Measurements from ENCODE around the gene C15orf62. TPM values are rescaled to one million over a fixed set of nuclear protein-coding genes. Genes with fewer than 3 reads are reported as not detected.
A peak's percentile ranks its signal among the peaks of the same experiment; 100 is the strongest.

C15orf62 gene
- total RNA-seq, 1 donor from 2014 or later: 0.30 TPM

DNA sequence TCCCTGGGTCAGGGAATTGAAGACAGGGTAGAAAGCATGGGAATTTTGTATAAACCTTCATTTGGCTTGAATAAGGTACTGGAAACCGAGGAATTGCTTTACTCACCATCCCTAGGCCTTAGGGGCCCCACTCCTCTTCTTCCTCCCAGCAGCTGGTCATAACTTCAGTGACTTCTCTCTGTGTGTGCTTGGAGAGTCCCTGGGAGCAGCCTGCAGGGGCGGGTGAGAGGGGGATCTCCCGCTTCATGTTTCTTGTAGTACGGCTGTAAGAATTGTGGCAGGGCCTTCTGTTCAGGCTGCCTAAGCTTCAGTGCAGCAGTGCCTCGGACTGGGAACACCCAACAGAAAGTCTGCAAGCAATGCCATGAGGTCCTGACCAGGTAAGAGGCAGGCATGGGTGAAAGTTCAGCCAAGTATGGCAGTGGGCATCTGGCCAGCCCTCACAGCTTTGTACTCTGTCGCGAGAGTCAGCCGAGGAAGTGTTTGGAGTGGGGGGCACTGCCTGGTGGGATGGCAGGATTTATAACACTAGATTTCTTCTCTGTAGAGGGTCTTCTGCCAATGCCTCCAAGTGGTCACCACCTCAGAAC, 39.2 kb downstream of the C15orf62 start:
- intact Hi-C loops (cut with micrococcal nuclease): no loop called here
- Histone ChIP-seq H3K36me3 (peaks cover 37% of the 10 kb centered on the region), H3K27ac (replicated peaks) (no peak overlapping the region), H3K4me3 (peak overlapping the region; percentile 99), H3K4me1 (peaks cover 42% of the 10 kb centered on the region), H3K9me3 (replicated peaks) (no peaks in the 10 kb centered on the region), H3K27me3 (ENCODE audit: low read depth) (no peaks in the 10 kb centered on the region)
- DNase-seq: no peak
- TF ChIP-seq, protein P1, sequence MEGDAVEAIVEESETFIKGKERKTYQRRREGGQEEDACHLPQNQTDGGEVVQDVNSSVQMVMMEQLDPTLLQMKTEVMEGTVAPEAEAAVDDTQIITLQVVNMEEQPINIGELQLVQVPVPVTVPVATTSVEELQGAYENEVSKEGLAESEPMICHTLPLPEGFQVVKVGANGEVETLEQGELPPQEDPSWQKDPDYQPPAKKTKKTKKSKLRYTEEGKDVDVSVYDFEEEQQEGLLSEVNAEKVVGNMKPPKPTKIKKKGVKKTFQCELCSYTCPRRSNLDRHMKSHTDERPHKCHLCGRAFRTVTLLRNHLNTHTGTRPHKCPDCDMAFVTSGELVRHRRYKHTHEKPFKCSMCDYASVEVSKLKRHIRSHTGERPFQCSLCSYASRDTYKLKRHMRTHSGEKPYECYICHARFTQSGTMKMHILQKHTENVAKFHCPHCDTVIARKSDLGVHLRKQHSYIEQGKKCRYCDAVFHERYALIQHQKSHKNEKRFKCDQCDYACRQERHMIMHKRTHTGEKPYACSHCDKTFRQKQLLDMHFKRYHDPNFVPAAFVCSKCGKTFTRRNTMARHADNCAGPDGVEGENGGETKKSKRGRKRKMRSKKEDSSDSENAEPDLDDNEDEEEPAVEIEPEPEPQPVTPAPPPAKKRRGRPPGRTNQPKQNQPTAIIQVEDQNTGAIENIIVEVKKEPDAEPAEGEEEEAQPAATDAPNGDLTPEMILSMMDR (IDR thresholded peaks at IDR 0.05; ENCODE audit: borderline replicate concordance): no peak

- no peak overlapping the region for H3K27ac ChIP-seq (replicated peaks)
- H3K27me3 ChIP-seq (ENCODE audit: low read depth): no peaks in the 10 kb centered on the region
- no peaks in the 10 kb centered on the region for H3K9me3 ChIP-seq (replicated peaks)
- intact Hi-C loops (cut with micrococcal nuclease): no loop called here
- DNase-seq: no peak
- no peak overlapping the region for H3K4me3 ChIP-seq
- H3K36me3 ChIP-seq: peaks cover 44% of the 10 kb centered on the region
- TF ChIP-seq, protein P1 (IDR thresholded peaks at IDR 0.05; ENCODE audit: borderline replicate concordance): no peak
- peaks cover 22% of the 10 kb centered on the region for H3K4me1 ChIP-seq
Observed at GRCh38 chr15:40812721-40813425, 43.1 kb downstream of the C15orf62 start.

GRCh38 chr15:40815042-40815698, 45.4 kb downstream of the C15orf62 start:
- Histone ChIP-seq H3K36me3 (peaks cover 40% of the 10 kb centered on the region), H3K4me3 (no peak overlapping the region), H3K9me3 (replicated peaks) (no peaks in the 10 kb centered on the region), H3K27me3 (ENCODE audit: low read depth) (no peaks in the 10 kb centered on the region), H3K27ac (replicated peaks) (no peak overlapping the region), H3K4me1 (peaks cover 10% of the 10 kb centered on the region)
- DNase-seq: no peak
- TF ChIP-seq, protein P1 (IDR thresholded peaks at IDR 0.05; ENCODE audit: borderline replicate concordance): no peak
- intact Hi-C loops (cut with micrococcal nuclease): no loop called here

DNA sequence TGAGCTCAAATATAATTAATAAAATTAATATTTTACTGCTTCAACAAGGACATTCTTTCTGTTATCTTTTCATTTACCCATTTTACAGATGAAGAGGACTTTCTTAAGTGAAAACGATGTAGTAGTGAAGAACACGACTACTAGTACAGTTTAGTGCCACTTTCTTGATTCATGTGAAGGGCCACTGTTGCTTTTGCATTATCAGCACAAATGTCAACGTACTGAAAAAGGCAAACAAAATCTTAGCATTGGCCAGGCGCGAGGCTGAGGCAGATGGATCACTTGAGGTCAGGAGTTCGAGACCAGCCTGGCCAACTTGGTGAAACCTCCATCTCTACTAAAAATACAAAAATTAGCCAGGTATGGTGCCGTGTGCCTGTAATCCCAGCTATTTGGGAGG, 49.3 kb downstream of the C15orf62 start:
- intact Hi-C loops (cut with micrococcal nuclease): no loop called here
- Histone ChIP-seq H3K4me3 (no peak overlapping the region), H3K4me1 (peaks cover 10% of the 10 kb centered on the region), H3K9me3 (replicated peaks) (no peaks in the 10 kb centered on the region), H3K27ac (replicated peaks) (no peak overlapping the region), H3K27me3 (ENCODE audit: low read depth) (no peaks in the 10 kb centered on the region), H3K36me3 (peaks cover 5% of the 10 kb centered on the region)
- TF ChIP-seq, protein P1 (IDR thresholded peaks at IDR 0.05; ENCODE audit: borderline replicate concordance): no peak
- no peak for DNase-seq

DNA sequence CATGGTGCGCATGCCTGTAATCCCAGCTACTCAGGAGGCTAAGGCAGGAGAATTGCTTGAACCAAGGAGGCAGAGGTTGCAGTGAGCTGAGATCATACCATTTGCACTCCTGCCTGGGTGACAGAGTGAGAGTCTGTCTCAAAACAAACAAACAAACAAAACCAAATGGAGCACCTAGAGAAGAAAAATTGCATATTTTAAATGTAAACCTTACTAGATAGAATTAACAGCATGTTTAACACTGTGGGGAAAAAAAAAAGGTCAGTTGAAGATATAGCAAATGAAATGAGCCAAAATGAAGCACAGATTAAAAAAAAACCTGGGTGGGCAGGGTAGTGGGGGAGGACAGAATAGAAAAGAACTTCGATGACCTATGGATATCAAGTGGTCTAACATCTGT, 51.4 kb downstream of the C15orf62 start:
- DNase-seq: no peak
- TF ChIP-seq, protein P1 (IDR thresholded peaks at IDR 0.05; ENCODE audit: borderline replicate concordance): no peak
- H3K4me3 ChIP-seq: no peak overlapping the region
- no peaks in the 10 kb centered on the region for H3K9me3 ChIP-seq (replicated peaks)
- no peaks in the 10 kb centered on the region for H3K36me3 ChIP-seq
- H3K27ac ChIP-seq (replicated peaks): no peak overlapping the region
- H3K27me3 ChIP-seq (ENCODE audit: low read depth): no peaks in the 10 kb centered on the region
- peaks cover 3% of the 10 kb centered on the region for H3K4me1 ChIP-seq
- intact Hi-C loops (cut with micrococcal nuclease): no loop called here

Other genes starting within 250 kb of the C15orf62 start
- gene CCDC32, start 204.9 kb upstream of the C15orf62 start, total RNA-seq: 24.1 TPM
- gene RPUSD2, start 200.7 kb upstream of the C15orf62 start, total RNA-seq: 12.0 TPM
- gene KNL1, start 175.7 kb upstream of the C15orf62 start, total RNA-seq: 0.96 TPM
- gene RAD51, start 74.8 kb upstream of the C15orf62 start, total RNA-seq: 0.88 TPM
- gene RMDN3, start 14.7 kb upstream of the C15orf62 start, total RNA-seq: 20.3 TPM
- gene GCHFR, start 5.9 kb upstream of the C15orf62 start, total RNA-seq: 7.1 TPM
- 24.7 TPM for gene ZFYVE19, start 37.1 kb downstream of the C15orf62 start, total RNA-seq
- gene DNAJC17, start 37.5 kb downstream of the C15orf62 start, total RNA-seq: 16.0 TPM
- gene PPP1R14D, start 58.7 kb downstream of the C15orf62 start, total RNA-seq: not detected
- gene SPINT1, start 74.1 kb downstream of the C15orf62 start, total RNA-seq: 0.55 TPM
- not detected for gene RHOV, start 104.3 kb downstream of the C15orf62 start, total RNA-seq
- 21.3 TPM for gene VPS18, start 124.5 kb downstream of the C15orf62 start, total RNA-seq
- 11.1 TPM for gene DLL4, start 159.4 kb downstream of the C15orf62 start, total RNA-seq
- 1.3 TPM for gene CHAC1, start 183.5 kb downstream of the C15orf62 start, total RNA-seq